A549 treated with dexamethasone at 1 μM for 4 hours (cell line): Measurements from ENCODE around the gene FAM227B. TPM values are rescaled to one million over a fixed set of nuclear protein-coding genes. Genes with fewer than 3 reads are reported as not detected.

Experiments used
- total RNA-seq: library from RNA; stranded (reverse); fragments of 200-300 nt; extraction: Qiagen RNA extraction; gene quantifications from 5 replicates; pipeline ENCODE4 v1.2.3, GENCODE V29; 2022

Gene FAM227B
- 0.77 to 1.4 TPM (median 1.2 TPM) in 5 replicates for total RNA-seq

GRCh38 chr15:49620658-49621368 is at the start of gene FAM227B, which contains the start of gene DTWD1:
Gene FAM227B, minus strand, starts transcription at chr15:49620818. Its CDS starts 5,647 bp downstream, at chr15:49615171.
Gene DTWD1, plus strand, starts transcription at chr15:49621048. Its CDS starts 4,120 bp downstream, at chr15:49625168.

GRCh38 chr15:49423021-49423420 is 197.6 kb downstream of the FAM227B start, which contains the start of gene FGF7:
Gene FGF7, plus strand, starts transcription at chr15:49423242. Its CDS starts 1,056 bp downstream, at chr15:49424298.

Other genes with a start within 250 kb of the FAM227B start
- gene FGF7, start 197.6 kb downstream of the FAM227B start, total RNA-seq = 0.07 TPM in 1 of 5 replicates, not detected in the others
- 18.7 to 21.0 TPM (median 19.0 TPM) in 5 replicates for gene DTWD1, start 230 bp upstream of the FAM227B start, total RNA-seq